ENCODE results near the gene KCTD6.

The KCTD6 gene

DNA sequence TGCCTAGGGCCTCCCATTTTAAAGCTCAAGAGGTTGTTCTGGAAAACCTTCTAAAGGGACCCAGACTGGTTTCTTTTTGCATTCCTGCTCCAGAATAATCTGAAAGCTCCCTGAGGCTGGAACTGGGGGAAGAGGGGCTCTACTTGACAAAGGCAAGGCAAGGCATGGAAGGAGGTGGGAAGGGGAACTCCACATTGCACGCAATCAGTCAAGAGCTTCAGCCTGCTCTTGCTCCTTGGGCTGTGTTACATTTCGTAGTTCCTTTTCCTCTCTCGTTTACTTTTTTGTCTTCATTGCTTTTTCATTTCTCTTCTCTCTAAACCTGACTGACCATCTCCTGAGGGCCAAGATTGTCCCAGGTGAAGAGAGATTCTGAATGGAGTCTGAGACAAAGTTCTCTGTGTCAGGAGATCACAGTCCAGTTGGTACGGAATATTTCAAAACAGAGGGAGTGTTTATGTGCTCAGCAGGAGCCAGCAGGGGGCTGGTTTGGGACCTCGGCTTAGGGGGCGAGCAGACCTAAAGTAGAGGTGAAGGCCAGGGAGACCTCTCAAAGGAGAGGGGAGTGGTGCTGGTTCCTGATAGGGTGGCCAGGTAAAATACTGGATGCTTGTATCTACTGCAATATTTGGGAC lies 6.0 kb upstream of the KCTD6 start:
- DNase-seq (ENCODE audit: low spot score): no peak

DNA sequence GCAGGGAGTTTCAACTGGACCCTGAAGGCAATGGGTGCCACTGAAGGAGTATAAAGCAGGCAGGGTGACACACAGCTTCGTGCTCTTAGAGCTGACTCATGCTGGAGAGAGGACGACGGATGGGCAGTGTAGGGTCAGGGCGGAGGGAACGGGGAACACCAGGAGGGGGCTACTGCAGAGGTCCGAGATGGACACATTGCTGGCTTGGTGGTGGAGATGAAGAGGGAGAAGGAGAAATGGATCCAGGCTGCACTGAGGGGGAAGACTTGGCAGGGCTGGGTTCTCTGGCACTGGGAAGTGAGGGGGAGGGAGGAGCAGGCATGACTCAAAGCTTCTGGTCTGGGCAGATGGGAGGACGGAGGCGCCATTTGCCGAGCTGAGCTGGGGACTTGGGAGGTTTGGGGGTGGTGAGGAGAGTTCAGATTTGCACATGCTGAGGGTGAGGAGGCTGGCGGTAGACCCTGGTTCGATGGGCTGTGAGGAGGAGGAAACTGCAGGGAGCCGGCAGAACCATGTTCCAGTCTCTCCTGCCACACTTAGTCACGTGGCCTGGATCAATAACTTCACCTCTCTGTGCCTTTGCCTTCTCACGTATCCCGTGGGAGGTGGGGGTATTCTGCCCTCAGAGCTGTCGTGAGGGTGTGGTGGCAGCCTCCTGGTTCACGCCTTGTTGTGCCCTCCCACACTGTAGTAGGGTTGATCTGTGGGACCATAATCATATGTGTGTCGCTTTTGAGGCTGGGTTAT lies 4.6 kb upstream of the KCTD6 start:
- peak; percentile 73 for DNase-seq (ENCODE audit: low spot score)

DNA sequence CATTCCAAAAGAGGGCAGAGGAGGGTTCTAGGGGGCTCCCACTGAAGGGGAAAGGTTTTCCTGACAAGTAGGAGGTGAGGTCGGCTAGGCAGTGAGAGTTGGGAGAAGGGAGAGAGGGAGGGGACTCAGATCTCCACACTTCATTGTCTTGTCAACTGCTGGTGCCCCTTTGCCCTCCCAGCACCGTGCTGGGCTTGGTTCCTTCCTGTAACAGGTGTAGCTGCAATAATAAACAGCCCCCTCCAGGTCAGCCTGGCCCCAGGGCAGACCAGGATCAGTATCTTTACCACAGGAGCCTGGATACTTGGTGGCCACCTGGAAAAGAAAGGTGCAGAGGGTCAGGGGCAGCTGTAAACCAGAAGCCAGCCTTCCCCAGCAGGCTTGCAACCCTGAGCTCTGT lies 2.9 kb upstream of the KCTD6 start:
- DNase-seq (ENCODE audit: low spot score): no peak

DNA sequence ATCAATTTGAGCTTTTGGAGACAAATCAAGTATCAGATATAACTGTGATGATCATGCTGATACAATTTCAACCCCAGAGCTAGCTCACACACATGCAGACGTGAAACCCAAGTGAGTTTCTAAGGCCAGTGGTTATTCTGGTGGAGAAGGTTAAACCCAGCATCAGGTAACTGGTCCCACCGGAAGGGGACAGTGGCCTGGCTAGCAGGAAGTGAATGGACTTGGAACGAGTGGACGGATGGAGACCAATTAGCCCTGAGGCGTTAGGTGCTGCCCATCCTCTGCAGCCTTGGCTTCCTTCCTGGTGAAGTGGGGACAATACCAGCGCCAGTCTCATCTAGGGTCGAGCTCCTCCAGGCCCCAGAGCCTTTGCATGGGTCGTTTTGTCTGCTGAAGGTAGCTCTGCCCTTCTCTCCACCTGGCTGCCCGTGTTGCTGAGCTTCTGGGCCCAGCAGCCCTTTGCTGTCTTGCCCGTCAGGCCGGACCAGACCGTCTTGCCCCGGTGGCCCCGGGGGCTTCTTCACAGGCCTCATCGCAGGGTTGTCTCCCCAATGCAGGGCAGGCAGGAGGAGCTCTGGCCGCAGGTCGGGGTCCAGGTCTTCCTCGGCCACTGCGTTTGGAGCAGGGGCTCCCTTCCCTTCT lies 915 bp upstream of the KCTD6 start:
- DNase-seq (ENCODE audit: low spot score): no peak

DNA sequence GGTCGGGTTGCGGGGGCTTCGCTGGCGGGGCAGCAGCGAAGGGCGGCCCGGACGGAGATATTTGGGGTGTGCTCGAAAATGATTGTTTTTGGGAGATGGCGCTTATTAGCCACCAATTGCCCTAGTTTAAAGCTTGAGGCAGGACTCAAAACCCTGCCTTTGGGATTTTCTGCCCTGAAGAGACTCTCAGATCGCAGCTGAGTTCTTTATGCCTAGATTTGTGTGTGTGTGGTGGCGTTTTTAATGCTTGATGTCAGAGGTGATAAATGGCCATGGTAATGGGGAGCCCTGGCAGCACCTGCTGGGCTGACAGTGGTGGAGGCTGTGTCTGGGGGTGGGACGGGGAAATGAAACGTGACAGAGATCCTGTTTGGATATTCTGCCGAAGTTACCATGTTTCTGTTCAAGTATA lies 604 bp downstream of the KCTD6 start:
- DNase-seq (ENCODE audit: low spot score): peak; percentile 15

GRCh38 chr3:58494107-58494506 lies 2.2 kb downstream of the KCTD6 start:
- no peak for DNase-seq (ENCODE audit: low spot score)

DNA sequence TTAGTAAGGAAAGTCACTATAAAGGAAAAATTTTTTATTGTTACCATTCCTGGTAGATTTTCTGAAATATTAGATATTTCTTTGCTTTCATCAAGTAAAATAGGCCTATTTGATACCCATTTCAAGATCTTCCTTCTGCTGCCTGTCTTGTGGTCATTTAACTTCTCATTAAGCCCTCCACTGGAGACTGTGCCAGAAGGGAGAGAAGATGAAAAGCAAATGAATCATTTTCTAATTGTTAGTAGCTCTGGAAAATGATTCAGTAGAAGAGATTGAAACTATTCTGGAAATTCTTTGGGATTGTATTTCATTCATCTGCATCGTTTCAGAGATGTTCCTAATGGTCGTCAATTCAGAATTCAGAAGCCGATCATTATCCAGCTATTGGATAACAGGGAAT lies 3.2 kb downstream of the KCTD6 start:
- peak; percentile 40 for DNase-seq (ENCODE audit: low spot score)

DNA sequence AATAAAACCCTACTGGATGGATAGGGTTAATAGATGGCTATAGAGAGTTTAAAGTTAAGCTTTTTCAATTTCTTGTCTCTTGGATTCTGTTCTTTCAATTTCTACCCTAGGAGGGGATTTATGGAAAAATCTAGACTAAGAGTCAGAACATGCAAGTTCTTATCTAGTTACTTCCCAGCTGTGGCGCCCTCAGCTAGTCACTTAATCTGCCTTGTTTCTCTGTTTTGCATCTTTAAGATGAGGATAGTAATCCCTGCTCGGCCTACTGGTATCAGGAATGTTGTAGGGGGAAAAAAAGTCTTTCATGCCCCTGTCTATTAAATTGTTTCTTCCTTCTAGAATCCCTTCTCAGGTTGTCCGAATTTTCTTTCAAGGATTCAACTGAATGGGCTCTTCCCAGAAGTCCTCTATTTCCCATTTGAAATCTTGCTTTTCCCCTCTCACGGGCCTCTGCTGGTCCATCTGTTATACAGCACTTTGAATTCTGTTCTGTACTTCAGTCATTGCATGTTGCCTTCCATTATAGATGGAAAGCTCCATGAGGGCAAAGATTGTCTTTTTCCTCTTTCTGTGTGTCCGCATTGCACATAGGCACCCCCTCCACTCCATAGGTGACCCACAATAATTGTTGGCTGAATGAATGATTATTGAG lies 4.4 kb downstream of the KCTD6 start:
- DNase-seq (ENCODE audit: low spot score): no peak

- no peak for DNase-seq (ENCODE audit: low spot score)
Observed at GRCh38 chr3:58497097-58497496, 5.2 kb downstream of the KCTD6 start.

GRCh38 chr3:58502872-58503271 lies 11.0 kb downstream of the KCTD6 start:
- DNase-seq (ENCODE audit: low spot score): no peak

DNA sequence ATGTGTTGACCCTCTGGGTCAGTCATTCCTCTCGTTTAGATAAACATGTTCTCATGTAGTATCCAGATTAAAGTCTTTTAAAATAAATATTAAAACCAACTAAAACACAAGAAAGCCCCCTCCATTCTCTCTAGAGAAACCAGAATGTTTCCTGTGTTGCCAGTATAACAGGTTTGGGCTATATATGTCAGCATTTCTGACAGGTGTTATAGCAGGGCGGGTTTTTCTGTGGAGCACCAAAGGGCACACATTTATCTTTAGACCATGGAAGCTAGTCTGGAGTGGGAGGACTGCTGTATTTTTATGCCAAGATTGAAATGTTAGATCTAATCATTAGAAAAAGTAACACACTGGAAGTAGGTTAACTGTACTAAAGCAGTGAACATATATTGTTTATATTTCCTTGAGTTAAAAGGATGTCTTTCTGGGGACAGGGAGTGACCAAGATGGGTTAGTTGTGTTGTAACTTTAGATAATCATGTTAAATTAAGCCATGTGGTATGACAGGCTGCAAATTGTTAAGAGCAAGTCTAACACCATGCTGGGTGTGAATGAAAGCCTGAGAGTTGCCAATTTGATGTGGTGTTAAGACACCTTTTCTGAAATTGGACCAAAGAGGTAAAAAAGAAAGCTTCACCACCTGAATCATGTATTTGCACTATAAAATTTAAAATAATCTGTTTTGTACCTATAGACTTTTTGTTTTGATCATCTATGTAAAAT lies 15.6 kb downstream of the KCTD6 start:
- no peak for DNase-seq (ENCODE audit: low spot score)

DNA sequence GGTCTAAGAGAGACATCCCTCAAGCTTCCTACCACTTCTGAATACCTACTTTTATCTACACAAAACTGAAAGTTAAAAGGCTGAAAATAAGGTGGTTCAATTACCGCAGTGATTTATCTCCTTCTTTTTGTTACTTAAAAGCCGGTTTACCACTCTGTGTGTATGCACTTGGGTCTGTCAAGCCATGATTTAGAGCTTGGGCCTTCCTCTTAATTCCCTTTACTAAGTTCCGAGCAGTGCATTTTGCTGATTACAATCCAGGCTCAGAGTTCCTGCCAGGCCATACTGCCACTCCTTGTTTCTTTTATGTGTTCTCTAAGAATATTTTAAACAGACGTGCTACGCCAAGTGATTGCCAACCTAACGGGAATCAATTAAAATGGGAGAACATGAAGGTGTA lies 16.5 kb downstream of the KCTD6 start:
- DNase-seq (ENCODE audit: low spot score): no peak

DNA sequence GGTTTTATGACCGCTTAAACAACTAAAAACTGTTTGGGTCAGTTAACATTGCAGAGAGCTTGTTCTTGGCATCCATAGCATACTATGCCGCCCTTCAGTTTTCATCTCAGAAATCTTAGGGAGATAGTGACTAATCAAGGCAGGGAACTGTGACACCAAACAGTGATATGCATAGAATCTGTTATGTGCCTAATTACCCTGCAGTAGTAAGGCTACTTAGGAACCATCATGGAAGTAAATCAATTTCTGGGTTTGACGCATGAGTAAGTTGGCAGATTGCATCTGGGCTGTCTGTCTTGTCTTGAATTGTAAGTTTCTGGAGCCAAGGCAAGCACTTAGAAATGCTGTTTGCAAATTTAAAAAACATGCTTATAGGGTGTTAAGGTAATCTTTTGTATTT lies 22.5 kb downstream of the KCTD6 start:
- no peak for DNase-seq (ENCODE audit: low spot score)

DNA sequence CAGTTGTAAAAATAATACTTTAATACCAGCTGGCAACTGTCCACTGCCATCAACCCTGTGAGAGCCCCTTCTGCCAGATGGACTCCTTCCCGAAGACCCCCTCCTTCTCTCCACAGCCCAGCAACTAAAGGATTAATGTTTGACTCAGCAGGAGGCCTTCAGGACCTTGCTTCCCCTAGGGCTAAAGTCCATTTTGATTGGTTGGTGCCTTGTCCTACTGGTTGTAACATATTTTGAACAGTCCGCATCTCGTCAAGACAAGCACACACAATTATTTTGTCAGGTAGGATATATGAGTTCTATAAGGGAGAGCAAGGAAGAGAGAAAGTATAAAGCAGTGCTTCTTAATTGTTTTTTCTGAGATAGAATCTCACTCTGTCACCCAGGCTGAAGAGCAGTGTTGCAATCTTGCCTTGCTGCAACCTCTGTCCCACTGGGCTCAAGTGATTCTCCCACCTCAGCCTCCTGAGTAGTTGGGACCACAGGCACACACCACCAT lies 26.4 kb downstream of the KCTD6 start:
- DNase-seq (ENCODE audit: low spot score): no peak

- DNase-seq (ENCODE audit: low spot score): no peak
Observed at GRCh38 chr3:58519668-58520402, 27.9 kb downstream of the KCTD6 start.

DNA sequence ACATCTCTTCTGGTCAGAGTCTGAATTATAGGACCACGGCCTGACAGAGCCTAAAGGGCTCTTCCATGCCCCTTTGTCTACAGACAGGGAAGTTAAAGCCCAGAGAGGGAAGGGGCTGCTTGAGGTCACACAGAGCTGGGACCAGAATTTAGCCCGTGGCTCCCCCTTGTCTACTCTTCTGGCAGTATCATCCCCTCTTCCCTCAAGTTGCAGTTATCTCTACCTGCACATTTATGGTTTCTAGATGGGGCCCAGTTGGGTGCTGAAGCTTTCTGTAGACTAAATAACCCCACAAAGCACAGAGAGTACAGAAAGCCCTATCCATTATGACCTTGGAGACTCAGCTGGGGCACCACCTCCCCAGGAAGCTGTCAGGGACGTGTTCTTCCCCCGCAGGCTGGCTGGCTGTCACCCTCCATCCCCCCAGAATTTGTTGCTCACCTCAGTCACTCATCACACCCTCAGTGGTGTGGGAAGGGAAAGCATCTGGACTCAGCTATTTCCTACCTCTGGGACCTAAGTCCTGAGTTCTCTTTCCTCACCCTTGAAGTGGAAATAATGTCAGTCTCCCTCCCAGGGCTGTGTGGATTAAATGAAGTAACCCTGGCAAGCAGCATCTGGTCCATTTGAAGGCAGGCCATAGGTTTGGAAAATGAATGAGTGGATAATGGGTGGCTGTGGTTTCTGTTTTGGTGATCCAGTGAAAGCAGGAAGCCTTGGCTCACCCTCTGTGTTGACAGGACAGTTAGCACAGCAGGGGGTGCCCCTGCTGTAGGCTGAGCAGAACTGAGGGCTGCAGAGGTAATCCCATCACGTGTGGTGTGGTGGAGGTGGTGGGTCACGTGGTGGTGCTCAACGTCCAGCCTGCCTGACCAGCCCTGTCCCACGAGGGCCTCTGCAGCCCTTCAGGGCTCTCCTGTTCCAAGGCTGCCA lies 28.8 kb downstream of the KCTD6 start:
- DNase-seq (ENCODE audit: low spot score): no peak

DNA sequence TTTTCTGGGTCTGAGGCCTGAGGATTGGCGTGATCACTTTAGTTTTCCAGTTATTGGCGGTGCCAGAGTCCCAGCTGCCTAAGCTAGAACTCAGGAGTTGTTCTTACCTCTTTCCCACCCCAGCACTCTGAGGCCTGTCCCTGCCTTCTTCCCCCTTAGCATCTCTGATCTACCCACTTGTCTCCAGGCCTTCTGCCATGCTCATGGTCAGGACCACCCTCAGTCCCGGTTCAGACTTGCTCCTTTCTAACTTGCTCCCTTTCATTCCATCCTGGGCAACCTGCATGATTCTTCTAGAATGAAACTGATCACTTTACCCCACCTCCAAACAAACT lies 29.4 kb downstream of the KCTD6 start:
- DNase-seq (ENCODE audit: low spot score): no peak

GRCh38 chr3:58521917-58522631 lies 30.2 kb downstream of the KCTD6 start:
- DNase-seq (ENCODE audit: low spot score): no peak

DNA sequence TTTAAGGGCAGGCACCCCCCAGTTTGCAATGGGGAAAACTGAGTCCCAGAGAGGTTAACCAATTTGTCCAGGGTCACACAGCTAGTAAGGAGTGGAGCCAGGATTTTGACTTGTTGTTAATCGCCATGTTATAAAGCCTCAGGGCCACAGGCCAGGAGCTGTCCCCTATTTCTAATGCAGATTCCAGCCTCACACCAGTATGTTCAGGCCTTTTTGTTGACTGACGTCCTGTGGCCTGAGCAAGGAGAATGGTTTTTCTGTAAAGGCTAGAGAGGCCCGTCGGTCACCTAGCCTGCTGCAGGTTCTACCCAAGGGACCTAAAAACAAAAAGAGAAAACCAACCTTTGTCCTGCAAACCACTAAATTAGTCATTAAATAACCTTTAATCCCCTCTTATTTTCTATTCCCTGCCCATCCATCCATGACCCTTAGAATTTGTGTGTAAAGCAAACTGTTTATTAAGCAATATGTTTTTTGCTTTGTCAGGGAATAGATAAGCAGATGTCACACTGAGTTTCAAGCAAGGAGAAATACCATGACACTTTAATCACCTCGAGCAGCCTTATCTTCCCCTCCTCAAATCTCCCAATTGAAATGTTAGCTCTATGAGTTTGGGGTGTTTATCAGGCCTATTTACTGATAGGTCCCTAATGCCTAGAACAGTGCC lies 31.0 kb downstream of the KCTD6 start:
- no peak for DNase-seq (ENCODE audit: low spot score)

All from AG08395 (cell line).